Natural killer cell treated with Interleukin-12 subunit alpha and Interleukin-12 subunit beta and Interleukin-15 and Interleukin-18, amount 100 ng/mL, for 72 hours (primary cell): ENCODE data around the gene C10orf105. TPM values are rescaled to one million over a fixed set of nuclear protein-coding genes. Genes with fewer than 3 reads are reported as not detected.
A peak's percentile ranks its signal among the peaks of the same experiment; 100 is the strongest.

ENCODE experiments used
- ATAC-seq, 2 donors: fragments of 150-1000 bp; cut with Tn5 transposase in 1 of 2; sonication (Bioruptor Pico), chemical (Tn5 transposase) in 1 of 2; 2 replicates each; pipeline ENCODE4 v1.10.0; 2021
- DNase-seq: peaks from one replicate; pipeline ENCODE4 v3.0.0; 2022; ENCODE audit warnings: low spot score
- H3K27ac Mint-ChIP-seq, 2 donors: 1 replicate in 1 of 2; 2 replicates in 1 of 2; pipeline ENCODE4 v1.8.0; 2022; ENCODE audit warnings: mixed read lengths in 2 of 2, mild to moderate bottlenecking in 1 of 2, moderate library complexity in 1 of 2
- H3K27me3 Mint-ChIP-seq, 2 donors: 1 replicate in 1 of 2; 2 replicates in 1 of 2; pipeline ENCODE4 v1.8.0; 2022; ENCODE audit warnings: mixed read lengths in 2 of 2
- H3K36me3 Mint-ChIP-seq: one replicate; pipeline ENCODE4 v1.8.0; 2022; ENCODE audit warnings: mixed read lengths
- H3K4me1 Mint-ChIP-seq, 2 donors: 1 replicate in 1 of 2; 2 replicates in 1 of 2; pipeline ENCODE4 v1.8.0; 2022; ENCODE audit warnings: low read depth in 2 of 2, mixed read lengths in 2 of 2, mild to moderate bottlenecking in 1 of 2
- H3K4me3 Mint-ChIP-seq: one replicate; pipeline ENCODE4 v1.8.0; 2022; ENCODE audit warnings: mixed read lengths
- H3K9me3 Mint-ChIP-seq: 2 replicates; pipeline ENCODE4 v1.8.0; 2022; ENCODE audit warnings: mixed read lengths
- total RNA-seq, 2 donors: library from RNA; stranded (reverse); gene quantifications; one replicate each; pipeline ENCODE4 v1.2.3, GENCODE V29; 2022

Gene C10orf105
- total RNA-seq, 2 donors from 2014 or later = not detected

GRCh38 chr10:71712572-71713134 is 6.9 kb downstream of the C10orf105 start:
- H3K27ac Mint-ChIP-seq = peak overlapping the region; percentile 89 to 90
- peaks cover 19 to 31% of the 10 kb centered on the region in 2 donors for H3K4me1 Mint-ChIP-seq
- no peaks in the 10 kb centered on the region for H3K27me3 Mint-ChIP-seq
- no peaks in the 10 kb centered on the region for H3K9me3 Mint-ChIP-seq
- DNase-seq (no peak), ATAC-seq (peak in 1 of 2 donors; percentile 4)
- no peaks in the 10 kb centered on the region for H3K36me3 Mint-ChIP-seq
- peak overlapping the region; percentile 51 for H3K4me3 Mint-ChIP-seq

- H3K27ac Mint-ChIP-seq = peak overlapping the region in 1 of 2 donors; percentile 90
- peaks cover 21 to 31% of the 10 kb centered on the region in 2 donors for H3K4me1 Mint-ChIP-seq
- no peaks in the 10 kb centered on the region for H3K36me3 Mint-ChIP-seq
- ATAC-seq = no peak
- no peak overlapping the region for H3K4me3 Mint-ChIP-seq
- DNase-seq = no peak
- no peaks in the 10 kb centered on the region for H3K27me3 Mint-ChIP-seq
- H3K9me3 Mint-ChIP-seq = no peaks in the 10 kb centered on the region
Observed at GRCh38 chr10:71712170-71712569, 7.4 kb downstream of the C10orf105 start.

GRCh38 chr10:71711052-71711623 is 8.4 kb downstream of the C10orf105 start:
- no peak for DNase-seq
- H3K27ac Mint-ChIP-seq = no peak overlapping the region
- H3K4me3 Mint-ChIP-seq = no peak overlapping the region
- no peaks in the 10 kb centered on the region for H3K27me3 Mint-ChIP-seq
- no peak for ATAC-seq
- H3K36me3 Mint-ChIP-seq = no peaks in the 10 kb centered on the region
- H3K9me3 Mint-ChIP-seq = no peaks in the 10 kb centered on the region
- peaks cover 21 to 31% of the 10 kb centered on the region in 2 donors for H3K4me1 Mint-ChIP-seq

GRCh38 chr10:71710519-71710918 is 9.1 kb downstream of the C10orf105 start:
- DNase-seq (no peak), ATAC-seq (no peak)
- Mint-ChIP-seq H3K36me3 (no peaks in the 10 kb centered on the region), H3K4me3 (no peak overlapping the region), H3K27ac (no peak overlapping the region), H3K9me3 (no peaks in the 10 kb centered on the region), H3K4me1 (peaks cover 21 to 31% of the 10 kb centered on the region in 2 donors), H3K27me3 (no peaks in the 10 kb centered on the region)

- Mint-ChIP-seq H3K27ac (peak overlapping the region in 1 of 2 donors; percentile 58), H3K36me3 (no peaks in the 10 kb centered on the region), H3K27me3 (no peaks in the 10 kb centered on the region), H3K9me3 (no peaks in the 10 kb centered on the region), H3K4me3 (no peak overlapping the region), H3K4me1 (peaks cover 17 to 27% of the 10 kb centered on the region in 2 donors)
- DNase-seq (no peak), ATAC-seq (no peak)
Observed at GRCh38 chr10:71708897-71709882, 10.4 kb downstream of the C10orf105 start.

- peak in 1 of 2 donors; percentile 68 for ATAC-seq
Observed at GRCh38 chr10:71708301-71708703, 11.3 kb downstream of the C10orf105 start.

GRCh38 chr10:71707240-71707789 is 12.3 kb downstream of the C10orf105 start:
- Mint-ChIP-seq H3K27me3 (no peaks in the 10 kb centered on the region), H3K27ac (no peak overlapping the region), H3K4me1 (peaks cover 7 to 13% of the 10 kb centered on the region in 2 donors), H3K4me3 (no peak overlapping the region), H3K9me3 (no peaks in the 10 kb centered on the region), H3K36me3 (no peaks in the 10 kb centered on the region)
- ATAC-seq (no peak), DNase-seq (no peak)

More at GRCh38 chr10:71708301-71708703, 11.3 kb downstream of the C10orf105 start:
- Mint-ChIP-seq H3K9me3 (no peaks in the 10 kb centered on the region), H3K27me3 (no peaks in the 10 kb centered on the region), H3K36me3 (no peaks in the 10 kb centered on the region), H3K27ac (no peak overlapping the region), H3K4me1 (peaks cover 9 to 18% of the 10 kb centered on the region in 2 donors), H3K4me3 (no peak overlapping the region)
- no peak for DNase-seq

- H3K36me3 Mint-ChIP-seq = no peaks in the 10 kb centered on the region
- no peaks in the 10 kb centered on the region for H3K27me3 Mint-ChIP-seq
- H3K4me3 Mint-ChIP-seq = no peak overlapping the region
- H3K9me3 Mint-ChIP-seq = no peaks in the 10 kb centered on the region
- peaks cover 7 to 10% of the 10 kb centered on the region in 2 donors for H3K4me1 Mint-ChIP-seq
- DNase-seq (no peak), ATAC-seq (no peak)
- no peak overlapping the region for H3K27ac Mint-ChIP-seq
Observed at GRCh38 chr10:71706216-71707121, 13.1 kb downstream of the C10orf105 start.

GRCh38 chr10:71705582-71705981 is 14.0 kb downstream of the C10orf105 start:
- Mint-ChIP-seq H3K36me3 (no peaks in the 10 kb centered on the region), H3K9me3 (no peaks in the 10 kb centered on the region), H3K27ac (no peak overlapping the region), H3K4me3 (no peak overlapping the region), H3K27me3 (no peaks in the 10 kb centered on the region), H3K4me1 (peaks cover 7 to 10% of the 10 kb centered on the region in 2 donors)
- DNase-seq (no peak), ATAC-seq (no peak)

GRCh38 chr10:71704816-71705215 is 14.8 kb downstream of the C10orf105 start:
- Mint-ChIP-seq H3K36me3 (no peaks in the 10 kb centered on the region), H3K4me3 (no peak overlapping the region), H3K4me1 (peaks cover 7 to 8% of the 10 kb centered on the region in 2 donors), H3K27ac (no peak overlapping the region), H3K9me3 (no peaks in the 10 kb centered on the region), H3K27me3 (no peaks in the 10 kb centered on the region)
- DNase-seq (no peak), ATAC-seq (no peak)

GRCh38 chr10:71703577-71703976 is 16.0 kb downstream of the C10orf105 start:
- Mint-ChIP-seq H3K9me3 (no peaks in the 10 kb centered on the region), H3K27ac (no peak overlapping the region), H3K4me1 (peaks cover 10 to 14% of the 10 kb centered on the region in 2 donors), H3K27me3 (no peaks in the 10 kb centered on the region), H3K4me3 (no peak overlapping the region), H3K36me3 (no peaks in the 10 kb centered on the region)
- DNase-seq = no peak
- ATAC-seq = no peak

- Mint-ChIP-seq H3K4me1 (peaks cover 18 to 29% of the 10 kb centered on the region in 2 donors), H3K27me3 (no peaks in the 10 kb centered on the region), H3K9me3 (no peaks in the 10 kb centered on the region), H3K4me3 (no peak overlapping the region), H3K27ac (no peak overlapping the region), H3K36me3 (no peaks in the 10 kb centered on the region)
- no peak for DNase-seq
- no peak for ATAC-seq
Observed at GRCh38 chr10:71701496-71702132, 18.0 kb downstream of the C10orf105 start.
